AG09309 (cell line): ENCODE results near the gene RCVRN.

ENCODE experiments used
- DNase-seq: peaks from one replicate; pipeline ENCODE4 v3.0.0-alpha.2; 2010; ENCODE audit warnings: low read depth
- H3K4me3 ChIP-seq: 2 replicates; pipeline ENCODE4 v1.5.1; 2011; ENCODE audit warnings: mild to moderate bottlenecking, low read depth, low read length, moderate library complexity; ENCODE audit not compliant: control insufficient read depth
- TF ChIP-seq, protein P1 (sequence below): IDR thresholded peaks from 2 replicates; pipeline ENCODE4 v1.5.1; 2011; ENCODE audit warnings: mild to moderate bottlenecking, low read depth, low read length, inconsistent platforms; ENCODE audit not compliant: insufficient read depth, control insufficient read depth; ENCODE audit errors: missing control alignments

RCVRN gene

DNA sequence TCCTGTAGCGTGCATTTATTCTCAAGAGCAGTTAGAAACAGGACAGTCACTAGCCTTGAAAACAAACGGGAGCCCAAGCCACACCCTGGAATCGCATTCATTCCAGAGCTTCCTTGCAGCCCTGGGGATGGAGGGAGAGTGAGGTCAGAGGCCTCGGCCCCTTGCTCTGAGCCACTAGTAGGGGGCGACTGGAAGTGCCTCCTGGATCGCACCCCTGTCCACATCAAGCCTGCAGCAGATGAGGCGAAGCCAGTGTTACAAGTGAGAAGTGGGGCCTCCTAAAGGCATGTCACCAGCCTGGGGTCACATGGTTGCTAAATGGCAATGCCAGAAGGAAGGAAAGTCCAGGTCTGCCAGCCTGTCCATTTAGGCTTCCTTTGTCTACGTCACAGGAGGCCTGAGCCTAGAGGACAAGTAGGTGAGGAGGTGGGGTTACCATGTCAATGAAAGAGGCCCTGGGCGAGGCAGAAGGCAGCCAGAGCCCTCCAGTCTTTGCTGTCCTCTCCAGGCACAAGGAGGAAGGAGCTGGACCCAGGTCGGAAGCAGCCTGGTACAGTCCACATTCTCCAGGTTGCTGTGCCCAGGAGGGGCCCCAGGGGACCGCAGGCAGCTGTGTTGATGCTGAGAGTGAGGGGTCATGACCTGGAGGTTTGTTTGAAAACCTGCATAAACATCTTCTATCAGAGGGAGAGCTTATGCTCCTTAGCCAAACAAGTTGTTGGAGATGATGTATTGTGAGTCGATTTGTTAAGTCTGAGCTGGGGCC is 3.0 kb upstream of the RCVRN start:
- no peak overlapping the region for H3K4me3 ChIP-seq
- DNase-seq, result no peak
- TF ChIP-seq, protein P1, sequence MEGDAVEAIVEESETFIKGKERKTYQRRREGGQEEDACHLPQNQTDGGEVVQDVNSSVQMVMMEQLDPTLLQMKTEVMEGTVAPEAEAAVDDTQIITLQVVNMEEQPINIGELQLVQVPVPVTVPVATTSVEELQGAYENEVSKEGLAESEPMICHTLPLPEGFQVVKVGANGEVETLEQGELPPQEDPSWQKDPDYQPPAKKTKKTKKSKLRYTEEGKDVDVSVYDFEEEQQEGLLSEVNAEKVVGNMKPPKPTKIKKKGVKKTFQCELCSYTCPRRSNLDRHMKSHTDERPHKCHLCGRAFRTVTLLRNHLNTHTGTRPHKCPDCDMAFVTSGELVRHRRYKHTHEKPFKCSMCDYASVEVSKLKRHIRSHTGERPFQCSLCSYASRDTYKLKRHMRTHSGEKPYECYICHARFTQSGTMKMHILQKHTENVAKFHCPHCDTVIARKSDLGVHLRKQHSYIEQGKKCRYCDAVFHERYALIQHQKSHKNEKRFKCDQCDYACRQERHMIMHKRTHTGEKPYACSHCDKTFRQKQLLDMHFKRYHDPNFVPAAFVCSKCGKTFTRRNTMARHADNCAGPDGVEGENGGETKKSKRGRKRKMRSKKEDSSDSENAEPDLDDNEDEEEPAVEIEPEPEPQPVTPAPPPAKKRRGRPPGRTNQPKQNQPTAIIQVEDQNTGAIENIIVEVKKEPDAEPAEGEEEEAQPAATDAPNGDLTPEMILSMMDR, result no peak

DNA sequence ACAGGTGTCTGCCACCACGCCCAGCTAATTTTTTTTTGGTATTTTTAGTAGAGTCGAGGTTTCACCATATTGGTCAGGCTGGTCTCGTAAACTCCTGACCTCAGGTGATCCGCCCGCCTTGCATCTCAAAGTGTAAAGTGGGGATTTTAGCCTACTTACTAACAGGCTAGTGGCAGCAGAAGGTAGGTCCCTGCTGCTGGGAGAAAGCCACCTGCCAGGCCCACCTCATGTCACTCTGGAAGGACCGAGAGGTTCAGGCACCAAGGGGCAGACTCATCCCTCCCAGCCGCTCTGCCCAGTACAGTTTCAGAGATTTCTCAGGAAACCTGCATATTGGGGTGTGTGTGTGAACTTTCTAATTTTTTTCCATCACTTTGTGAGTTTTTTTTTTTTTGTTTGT is 2.1 kb upstream of the RCVRN start:
- H3K4me3 ChIP-seq, result no peak overlapping the region
- DNase-seq, result no peak
- TF ChIP-seq, protein P1, result no peak

DNA sequence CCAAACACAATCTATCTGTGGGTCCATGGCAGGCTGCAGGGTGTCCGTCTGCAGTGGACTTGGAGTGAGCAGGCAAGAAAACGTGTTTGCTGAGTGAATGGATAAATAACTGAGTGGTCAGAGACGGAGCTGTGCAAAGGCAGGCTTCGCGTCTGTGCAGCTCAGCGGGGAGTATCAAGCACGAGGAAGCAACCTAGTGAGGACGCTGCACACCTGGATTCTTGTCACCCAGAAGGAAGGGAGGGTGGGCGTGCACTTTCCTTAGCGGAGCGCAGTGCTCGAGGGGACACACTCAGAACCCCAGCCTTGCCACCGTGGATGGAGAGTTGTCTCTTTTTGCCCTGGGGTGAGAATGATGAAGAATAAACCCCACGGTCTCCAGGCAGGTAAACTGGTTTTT is 1.5 kb upstream of the RCVRN start:
- H3K4me3 ChIP-seq, result no peak overlapping the region
- TF ChIP-seq, protein P1, result no peak
- no peak for DNase-seq

DNA sequence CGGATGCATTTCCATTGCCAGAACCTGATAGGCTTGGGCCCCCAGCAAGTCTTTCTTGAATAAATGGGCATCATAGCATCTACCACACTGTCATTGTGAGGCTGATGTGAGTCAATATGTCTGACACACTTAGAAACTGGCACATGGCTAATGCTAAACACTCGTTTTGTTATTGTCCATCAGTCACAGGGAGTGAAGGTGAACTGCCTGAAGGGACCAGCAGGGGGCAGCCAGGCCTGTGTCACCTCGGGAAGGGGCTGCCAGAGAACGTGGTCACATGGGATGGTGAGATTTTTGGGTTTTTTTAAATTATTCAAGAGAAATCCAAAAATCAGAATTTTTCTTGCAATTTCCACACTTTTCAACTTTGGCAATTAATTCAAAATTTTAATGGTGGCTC is 831 bp upstream of the RCVRN start:
- TF ChIP-seq, protein P1, result peak; percentile 30
- no peak overlapping the region for H3K4me3 ChIP-seq
- DNase-seq, result no peak

DNA sequence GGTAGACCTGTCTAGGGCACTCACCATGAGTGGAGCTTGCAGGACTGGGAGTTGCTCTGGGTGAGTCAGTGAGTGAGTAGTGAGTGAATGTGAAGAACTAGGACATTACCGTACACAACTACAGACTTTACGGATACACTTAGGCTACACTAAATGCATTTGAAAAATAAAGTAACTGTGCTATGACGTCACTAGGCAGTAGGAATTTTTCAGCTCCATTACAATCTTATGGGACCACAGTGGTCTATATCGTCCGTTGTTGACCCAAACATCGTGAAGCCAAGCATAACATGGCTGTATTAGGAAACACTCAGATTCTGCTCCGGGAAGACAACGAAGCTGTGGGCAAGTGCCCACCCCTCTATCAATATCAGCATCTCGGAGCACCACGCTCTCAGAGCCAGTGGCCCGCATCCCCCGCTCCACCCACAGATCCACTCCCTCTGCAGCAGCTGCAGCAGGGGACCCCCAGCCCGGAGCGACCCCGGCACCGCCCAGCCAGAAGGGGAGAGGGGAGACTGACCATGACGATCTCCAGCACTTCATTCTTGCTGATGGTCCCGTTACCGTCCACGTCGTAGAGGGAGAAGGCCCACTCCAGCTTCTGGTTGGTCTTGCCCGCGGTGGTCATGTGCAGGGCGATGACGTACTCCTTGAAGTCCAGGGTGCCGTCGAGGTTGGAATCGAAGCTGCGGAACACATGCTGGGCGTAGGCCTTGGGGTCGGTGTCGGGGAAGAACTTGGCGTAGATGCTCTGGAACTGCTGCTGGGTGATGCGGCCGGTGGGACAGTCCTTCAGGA is 594 bp downstream of the RCVRN start:
- DNase-seq, result no peak
- H3K4me3 ChIP-seq, result no peak overlapping the region
- TF ChIP-seq, protein P1, result no peak

DNA sequence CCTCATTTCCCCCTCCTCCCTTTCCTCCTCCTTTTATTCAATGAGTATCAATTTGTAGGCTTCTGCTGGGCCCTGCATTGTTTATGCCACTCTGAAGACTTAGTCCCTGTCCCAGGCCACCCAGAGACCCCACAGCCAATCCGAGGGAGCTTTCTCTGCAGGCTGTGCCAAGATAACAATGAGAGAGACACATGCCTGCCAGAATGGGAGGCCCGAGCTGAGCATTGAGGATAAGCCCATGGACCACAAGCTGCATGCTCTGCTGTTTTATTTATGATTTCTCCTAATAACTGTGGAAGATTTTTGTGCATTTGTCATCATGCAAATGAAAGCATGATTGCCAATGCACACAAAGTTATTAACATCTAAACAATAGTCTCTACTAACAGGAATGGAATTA is 3.0 kb downstream of the RCVRN start:
- no peak for DNase-seq
- no peak overlapping the region for H3K4me3 ChIP-seq
- TF ChIP-seq, protein P1, result no peak
